OCI-LY1 (cell line): ENCODE measurements around the gene LAMTOR5.

ENCODE experiments used
- CTCF ChIP-seq: fragments of 200-600 bp; sonication (generic), shearing (Covaris generic); IDR thresholded peaks from 2 replicates; pipeline ENCODE4 v1.5.1; 2017; ENCODE audit warnings: mild to moderate bottlenecking, antibody characterized with exemption, low read length, moderate library complexity, mixed read lengths
- EZH2 ChIP-seq: fragments of 200-600 bp; sonication (generic), shearing (Covaris generic); IDR thresholded peaks from 2 replicates; pipeline ENCODE4 v1.8.0; 2017; ENCODE audit warnings: borderline replicate concordance, mixed run types, mild to moderate bottlenecking, antibody characterized with exemption, low read length, moderate library complexity, mixed read lengths

- no peak for TF ChIP-seq EZH2
- no peak for TF ChIP-seq CTCF
Observed at GRCh38 chr1:110436635-110437034, 29.1 kb upstream of the LAMTOR5 start.
